ENCODE data around the gene SEMA4D. TPM values are rescaled to one million over a fixed set of nuclear protein-coding genes. Genes with fewer than 3 reads are reported as not detected.

The SEMA4D gene
- total and polyA plus RNA-seq, 12 donors: 3.5 to 57.0 (median 26.7) TPM

- peaks cover 0 to 49% of the 10 kb centered on the region in 2 donors for H3K36me3 ChIP-seq (replicated peaks in 1 of 2)
- no peak for TF ChIP-seq CTCF (IDR thresholded peaks at IDR 0.05)
- no peak for TF ChIP-seq POLR2A (IDR thresholded peaks at IDR 0.05)
- no peaks in the 10 kb centered on the region for H3K9me3 ChIP-seq (replicated peaks in 1 of 3)
- WGBS, 4 donors: 82 to 89% (median 85%) methylated on average over 5 of the region's 5 CpGs
- peak overlapping the region in 1 of 5 donors; percentile 27 for H3K27ac ChIP-seq
- peaks cover 7 to 20% of the 10 kb centered on the region in 2 donors for H3K4me1 ChIP-seq (replicated peaks in 1 of 2)
- H3K4me3 ChIP-seq: no peak overlapping the region
- peak in 1 of 7 donors; percentile 39 for DNase-seq
- intact Hi-C loops (cut with DNase I): no loop called here
- no peaks in the 10 kb centered on the region for H3K27me3 ChIP-seq
These were observed 107.3 kb downstream of the SEMA4D start for GRCh38 chr9:89390578-89391116.

GRCh38 chr9:89390068-89390555 is 107.8 kb downstream of the SEMA4D start:
- peaks cover 7 to 20% of the 10 kb centered on the region in 2 donors for H3K4me1 ChIP-seq (replicated peaks in 1 of 2)
- no peak overlapping the region for H3K4me3 ChIP-seq
- peaks cover 0 to 55% of the 10 kb centered on the region in 2 donors for H3K36me3 ChIP-seq (replicated peaks in 1 of 2)
- H3K27ac ChIP-seq: peak overlapping the region in 1 of 5 donors; percentile 27
- H3K9me3 ChIP-seq (replicated peaks in 1 of 3): no peaks in the 10 kb centered on the region
- no peak for DNase-seq
- WGBS, 4 donors: 65 to 73% (median 68%) methylated on average over 4 to 10 of the region's 10 CpGs
- TF ChIP-seq POLR2A (IDR thresholded peaks at IDR 0.05) (no peak), CTCF (IDR thresholded peaks at IDR 0.05) (no peak)
- H3K27me3 ChIP-seq: no peaks in the 10 kb centered on the region
- intact Hi-C loops (cut with DNase I): no loop called here

DNA sequence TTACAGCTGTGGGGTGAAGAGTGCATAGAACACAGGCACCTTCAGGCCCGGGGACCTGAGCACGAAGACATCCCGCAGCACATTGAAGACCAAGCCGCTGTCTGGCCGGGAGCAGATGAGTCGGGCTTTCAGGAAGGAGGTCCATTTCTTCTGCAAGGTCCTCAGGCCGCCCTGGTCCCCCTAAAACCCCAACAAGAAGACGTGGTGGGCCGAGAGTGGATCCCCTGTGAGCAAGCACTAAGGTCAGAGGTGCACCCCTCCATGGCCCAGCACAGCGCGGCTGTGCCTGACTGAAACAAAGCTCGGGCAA is 109.1 kb downstream of the SEMA4D start:
- Histone ChIP-seq H3K36me3 (replicated peaks in 1 of 2) (peaks cover 0 to 63% of the 10 kb centered on the region in 2 donors), H3K27me3 (no peaks in the 10 kb centered on the region), H3K9me3 (replicated peaks in 1 of 3) (no peaks in the 10 kb centered on the region), H3K4me3 (no peak overlapping the region), H3K4me1 (replicated peaks in 1 of 2) (peaks cover 7 to 20% of the 10 kb centered on the region in 2 donors), H3K27ac (peak overlapping the region in 4 of 5 donors; percentile 9 to 90 (median 79))
- DNase-seq: no peak
- intact Hi-C loops (cut with DNase I): loop anchor here in 1 of 2 donors (10.0 kb wide), 1 partner anchor 156 kb away; no protein-coding TSS in a partner anchor
- TF ChIP-seq POLR2A (IDR thresholded peaks at IDR 0.05) (no peak), CTCF (IDR thresholded peaks at IDR 0.05) (no peak)
- WGBS, 4 donors: 91 to 98% (median 96%) methylated on average over 8 to 12 of the region's 12 CpGs

- intact Hi-C loops (cut with DNase I): loop anchor here in 1 of 2 donors (10.0 kb wide), 1 partner anchor 157 kb away; no protein-coding TSS in a partner anchor
- peak; percentile 64 to 86 (median 79) for DNase-seq
- peak overlapping the region; percentile 55 to 90 (median 74) for H3K27ac ChIP-seq
- H3K4me1 ChIP-seq (replicated peaks in 1 of 2): peaks cover 7 to 20% of the 10 kb centered on the region in 2 donors
- peaks cover 0 to 58% of the 10 kb centered on the region in 2 donors for H3K36me3 ChIP-seq (replicated peaks in 1 of 2)
- 53 to 75% (median 69%) methylated on average over 12 to 19 of the region's 19 CpGs for whole genome bisulfite sequencing, 4 donors
- TF ChIP-seq CTCF (IDR thresholded peaks at IDR 0.05): peak in 1 of 6 experiments; percentile 17
- peak in 1 of 2 donors; percentile 13 for TF ChIP-seq POLR2A (IDR thresholded peaks at IDR 0.05)
- H3K27me3 ChIP-seq: no peaks in the 10 kb centered on the region
- H3K4me3 ChIP-seq: no peak overlapping the region
- no peaks in the 10 kb centered on the region for H3K9me3 ChIP-seq (replicated peaks in 1 of 3)
These were observed 109.6 kb downstream of the SEMA4D start for GRCh38 chr9:89388084-89388867.

Data from adrenal gland (tissue), 12 donors.